HG03196 (cell line): ENCODE data around the gene PKP4.

Experiments
- ATAC-seq: cut with Tn5 transposase; IDR thresholded peaks from one replicate; pipeline ENCODE4 v1.9.1; 2021; ENCODE audit not compliant: unreplicated experiment

PKP4 gene

DNA sequence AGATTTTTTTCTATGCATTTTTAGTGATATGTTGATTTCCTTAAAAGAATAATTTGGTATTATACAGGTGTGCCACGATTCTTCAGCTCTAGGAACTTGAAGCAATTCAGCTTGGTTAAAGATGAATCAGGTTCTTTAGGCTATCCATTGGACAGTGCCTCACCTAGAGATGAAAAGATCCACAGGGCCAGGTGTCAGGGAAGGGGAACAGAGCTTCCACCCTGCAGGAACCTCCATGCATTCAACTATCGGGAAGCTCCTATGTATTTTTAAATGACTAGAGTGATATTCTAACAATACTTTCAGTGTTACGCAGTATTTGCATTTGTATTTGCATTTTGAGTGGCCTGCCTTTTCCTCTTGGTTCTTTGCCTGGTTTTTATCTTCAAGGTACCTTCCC is 40.2 kb downstream of the PKP4 start:
- ATAC-seq = no peak

DNA sequence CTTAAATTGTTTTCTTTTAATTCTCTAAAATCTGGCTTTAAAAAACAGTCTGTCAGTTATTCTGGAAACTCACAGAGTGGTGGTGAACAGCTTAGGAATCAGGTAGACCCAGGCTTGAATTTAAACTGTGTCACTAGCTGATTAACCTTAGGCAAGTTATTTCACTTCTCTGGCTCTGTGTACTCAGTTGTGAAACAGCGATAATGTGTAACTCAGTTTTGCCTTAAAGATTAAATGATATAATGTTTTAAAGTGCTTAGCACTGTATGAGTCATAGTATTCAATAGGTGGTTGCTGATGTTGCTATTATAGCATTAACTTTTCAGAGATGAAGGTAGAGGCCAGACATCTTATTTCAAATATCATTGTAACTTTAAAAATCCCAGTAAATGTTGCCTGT is 40.7 kb downstream of the PKP4 start:
- ATAC-seq = no peak

- ATAC-seq = no peak
These were observed 41.4 kb downstream of the PKP4 start for GRCh38 chr2:158498043-158498748.

GRCh38 chr2:158498749-158499136 is 42.0 kb downstream of the PKP4 start:
- no peak for ATAC-seq

DNA sequence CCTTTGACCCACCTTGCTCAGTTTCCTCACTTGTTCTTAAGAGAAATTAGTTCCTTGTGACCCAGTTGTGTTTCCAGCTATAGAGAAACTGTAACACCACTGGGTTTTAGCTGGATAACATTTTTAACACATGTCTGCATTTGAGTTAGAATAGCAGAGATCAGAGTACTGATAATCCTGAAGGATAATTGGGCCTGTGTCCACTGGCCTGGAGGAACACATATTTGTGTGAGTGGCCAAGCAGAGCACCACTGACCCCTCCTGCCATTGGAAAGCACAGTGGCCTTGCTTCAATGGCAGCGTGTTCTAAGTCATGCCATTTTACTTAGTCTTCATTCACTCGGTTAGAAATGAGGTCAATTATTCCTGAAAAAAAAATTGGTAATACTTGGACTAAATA is 42.6 kb downstream of the PKP4 start:
- no peak for ATAC-seq

DNA sequence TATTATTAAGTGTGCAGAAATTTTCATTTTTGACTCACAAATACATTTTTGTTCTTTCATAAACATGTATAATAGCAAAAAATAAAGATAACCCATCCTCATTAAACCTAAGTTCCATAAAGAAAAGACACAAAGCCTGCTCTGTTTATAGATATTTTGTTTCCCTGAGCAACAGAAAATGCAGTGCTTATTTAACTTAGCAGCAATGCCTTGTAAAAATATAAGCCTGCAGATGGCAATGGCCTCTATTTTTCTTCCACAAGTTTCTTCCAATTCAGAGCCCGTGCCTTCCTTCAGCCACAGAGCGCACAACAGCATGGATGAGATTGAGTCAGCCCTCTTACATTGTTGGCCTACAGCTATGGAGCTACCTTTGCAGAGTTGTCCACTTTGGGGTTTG is 43.6 kb downstream of the PKP4 start:
- no peak for ATAC-seq

DNA sequence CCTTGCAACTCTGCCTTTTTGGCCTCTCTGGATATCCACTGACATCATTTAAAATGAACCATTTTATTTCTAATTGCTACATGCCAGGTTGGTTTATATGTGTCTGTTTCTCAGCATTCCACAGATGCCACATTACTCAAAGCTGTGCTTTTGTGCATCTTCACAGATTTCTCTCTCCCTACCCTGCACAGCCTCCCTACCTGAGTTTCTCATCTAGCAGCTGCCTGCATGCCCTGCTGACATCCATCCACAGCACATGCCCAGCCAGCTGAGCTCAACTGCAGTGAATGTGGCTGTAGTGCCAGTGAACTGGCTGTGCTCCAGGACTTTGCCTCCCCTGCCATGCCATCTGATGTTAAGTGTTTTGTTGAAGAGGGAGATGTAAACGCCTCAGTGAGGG is 44.5 kb downstream of the PKP4 start:
- ATAC-seq = no peak

GRCh38 chr2:158502974-158503373 is 46.2 kb downstream of the PKP4 start:
- ATAC-seq = no peak

DNA sequence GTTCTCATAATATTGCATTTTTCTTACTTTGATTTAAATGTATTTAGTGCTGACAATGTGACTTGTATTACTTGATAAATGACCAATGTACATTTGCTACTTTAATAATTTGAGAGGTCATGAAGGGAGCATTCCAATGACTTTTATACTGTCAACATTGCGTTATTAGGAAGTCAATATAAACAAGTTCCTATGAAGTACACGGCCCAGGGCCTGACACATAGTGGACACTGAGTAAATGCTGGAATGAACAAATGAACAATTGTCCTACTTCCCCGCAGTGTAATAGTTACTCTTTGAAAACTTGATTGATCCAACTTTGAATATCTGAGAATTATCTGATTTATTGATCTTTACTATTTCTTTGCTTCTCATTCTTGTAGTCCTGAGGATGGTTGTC is 47.3 kb downstream of the PKP4 start:
- ATAC-seq = no peak

DNA sequence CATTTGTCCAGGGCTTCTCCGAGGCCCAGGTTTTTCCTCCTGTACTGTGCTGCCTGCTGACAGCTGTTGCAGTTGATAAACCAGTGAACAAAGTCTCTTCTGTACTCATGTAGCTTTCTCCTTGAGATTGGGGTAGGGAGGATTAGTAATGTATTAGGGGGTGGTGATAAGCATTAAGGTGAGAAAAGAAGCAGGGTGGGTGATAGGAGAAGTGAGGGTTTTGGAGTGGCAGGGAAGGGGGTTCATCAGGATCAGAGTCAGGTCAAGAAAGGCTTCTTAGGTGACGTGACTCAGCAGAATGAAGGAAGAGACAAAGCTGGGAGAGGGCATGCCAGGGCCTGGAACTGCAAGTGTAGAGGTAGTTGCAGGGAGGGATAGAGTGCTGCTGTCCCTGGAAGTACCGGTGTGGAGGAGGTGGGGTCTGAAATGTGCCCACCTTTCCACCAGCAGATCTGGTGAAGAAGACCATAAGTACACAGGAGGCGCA is 48.7 kb downstream of the PKP4 start:
- ATAC-seq = no peak

- ATAC-seq = no peak
These were observed 50.4 kb downstream of the PKP4 start for GRCh38 chr2:158507141-158507540.

DNA sequence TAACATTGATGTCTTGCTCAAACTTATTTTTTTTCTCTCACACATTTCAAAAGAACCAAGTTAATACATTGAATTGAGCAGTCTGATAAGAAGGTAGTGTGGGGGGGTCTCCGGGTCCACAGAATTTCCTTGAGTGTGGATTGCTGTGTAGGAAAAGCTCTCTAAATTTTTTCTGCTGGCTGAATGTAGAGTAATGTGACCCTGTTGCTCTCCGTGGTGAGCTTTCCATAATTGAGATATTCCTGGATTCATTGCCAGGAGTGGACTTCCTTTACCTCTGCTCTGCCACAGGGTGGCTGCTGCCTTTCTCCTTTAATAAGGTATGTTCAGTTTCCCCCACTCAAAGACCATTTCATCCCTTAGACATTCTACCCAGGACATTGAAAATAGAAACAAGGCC is 50.9 kb downstream of the PKP4 start:
- ATAC-seq = no peak

GRCh38 chr2:158509928-158510797 is 53.4 kb downstream of the PKP4 start:
- ATAC-seq = no peak

DNA sequence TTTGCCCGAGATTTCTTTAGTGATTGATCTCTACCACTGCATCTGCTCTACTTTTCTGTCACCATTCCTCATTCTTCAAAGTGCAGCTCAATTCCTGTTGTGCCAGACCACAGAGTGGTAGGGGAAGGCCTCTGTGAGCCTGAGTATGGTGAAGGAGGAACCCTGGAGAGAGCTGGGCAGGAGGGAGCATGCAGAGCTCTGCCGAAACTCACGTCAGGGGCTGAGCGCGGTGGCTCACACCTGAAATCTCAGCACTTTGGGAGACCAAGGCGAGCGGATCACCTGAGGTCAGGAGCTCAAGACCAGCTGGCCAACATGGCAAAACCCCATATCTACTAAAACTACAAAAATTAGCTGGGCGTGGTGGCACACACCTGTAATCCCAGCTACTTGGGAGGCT is 54.1 kb downstream of the PKP4 start:
- ATAC-seq = no peak

- ATAC-seq = no peak
These were observed 55.0 kb downstream of the PKP4 start for GRCh38 chr2:158511706-158512105.

DNA sequence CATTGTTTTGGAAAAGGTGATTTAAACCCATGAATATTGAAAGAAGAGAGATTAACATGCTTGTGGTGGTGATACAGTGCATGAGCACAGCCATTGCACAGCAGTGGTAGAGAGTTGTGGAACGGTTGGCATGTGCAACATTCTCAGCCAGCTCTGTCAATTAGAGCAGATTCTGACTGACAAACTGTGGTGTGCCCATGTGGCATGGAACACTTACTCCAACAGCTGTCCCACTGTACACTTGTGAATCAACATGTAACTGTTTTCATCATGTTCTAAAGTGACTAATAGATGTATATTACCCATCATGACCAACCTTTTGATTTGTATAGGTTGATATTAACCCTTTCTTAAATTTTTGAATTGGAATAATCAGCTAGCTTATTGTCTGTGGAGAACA is 55.6 kb downstream of the PKP4 start:
- ATAC-seq = no peak

DNA sequence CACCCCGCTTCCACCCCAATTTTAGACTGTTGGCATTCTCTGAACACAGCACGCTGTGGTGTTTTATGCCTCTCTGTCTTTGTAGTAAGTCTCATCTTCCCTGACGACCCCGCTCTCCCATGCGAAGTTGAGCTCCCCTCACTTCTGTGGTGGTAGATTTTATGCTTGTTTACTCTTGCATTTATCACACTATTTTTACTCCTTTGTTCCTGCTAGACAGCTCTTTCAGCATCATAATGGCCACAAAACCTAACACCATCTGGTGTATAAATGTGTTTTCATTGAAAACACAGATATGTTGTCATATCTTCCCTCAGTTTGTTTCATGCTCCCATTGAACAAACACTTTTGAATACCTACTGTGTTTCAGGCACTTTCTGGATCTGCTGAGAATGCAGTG is 57.1 kb downstream of the PKP4 start:
- ATAC-seq = no peak

DNA sequence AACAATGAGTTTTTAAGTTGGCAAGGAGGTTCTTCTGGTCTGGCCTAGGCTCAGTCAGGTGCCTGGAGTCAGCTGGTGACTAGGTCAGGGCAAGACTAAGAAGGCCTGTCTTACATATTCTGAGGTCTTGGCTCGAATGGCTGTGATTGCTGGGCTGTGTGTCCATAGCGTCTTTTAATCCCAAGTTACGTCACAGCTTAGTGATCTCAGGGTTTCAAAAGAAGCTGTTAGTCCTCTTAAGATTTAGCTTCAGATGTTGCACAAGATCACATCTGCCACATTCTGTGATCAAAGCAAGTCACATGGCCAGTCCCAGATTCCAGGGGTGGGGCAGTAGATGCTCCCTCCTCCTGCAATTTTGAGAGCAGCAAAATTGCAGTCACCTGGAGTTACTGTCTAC is 61.3 kb downstream of the PKP4 start:
- ATAC-seq = no peak

GRCh38 chr2:158519481-158519880 is 62.7 kb downstream of the PKP4 start:
- no peak for ATAC-seq

DNA sequence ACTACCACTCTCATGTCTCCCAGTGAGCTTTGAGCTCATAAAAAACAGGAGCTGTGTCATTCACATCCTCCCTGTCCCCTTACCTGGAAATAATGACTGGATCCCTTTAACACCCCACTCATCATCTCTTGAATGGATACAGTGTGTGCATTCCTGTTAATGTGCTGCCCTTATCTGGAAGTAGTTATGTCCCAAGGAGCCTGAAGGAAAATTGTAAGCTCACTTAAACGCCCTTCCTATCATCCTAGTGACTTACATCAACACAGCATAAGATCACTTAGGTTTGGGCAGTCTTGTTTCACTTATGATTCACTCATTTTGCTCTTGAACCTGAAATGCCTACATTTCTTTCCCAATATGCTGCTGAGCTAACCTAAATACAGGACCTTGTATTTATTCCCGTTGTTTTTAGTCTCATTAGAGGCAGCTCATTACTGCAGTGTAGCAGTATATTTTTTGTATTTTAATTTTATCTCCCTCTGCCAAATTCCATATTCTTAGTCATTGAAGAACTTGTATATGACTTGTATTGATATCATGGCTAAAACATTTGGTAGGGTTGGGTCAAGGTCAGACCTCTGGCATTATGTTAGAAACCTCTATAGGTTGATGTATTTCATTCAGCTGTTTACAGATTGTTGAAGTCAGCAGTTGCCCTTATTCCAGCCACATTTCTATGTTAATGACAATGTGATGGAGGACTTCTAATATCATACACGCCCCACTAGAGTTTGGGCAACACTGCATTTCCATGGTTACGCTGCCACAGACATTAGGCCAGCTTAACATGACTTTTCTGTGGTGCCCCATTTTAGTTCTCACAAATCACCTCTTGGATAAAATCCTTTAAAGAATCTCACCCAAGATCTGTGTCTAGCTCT is 72.9 kb downstream of the PKP4 start:
- no peak for ATAC-seq

DNA sequence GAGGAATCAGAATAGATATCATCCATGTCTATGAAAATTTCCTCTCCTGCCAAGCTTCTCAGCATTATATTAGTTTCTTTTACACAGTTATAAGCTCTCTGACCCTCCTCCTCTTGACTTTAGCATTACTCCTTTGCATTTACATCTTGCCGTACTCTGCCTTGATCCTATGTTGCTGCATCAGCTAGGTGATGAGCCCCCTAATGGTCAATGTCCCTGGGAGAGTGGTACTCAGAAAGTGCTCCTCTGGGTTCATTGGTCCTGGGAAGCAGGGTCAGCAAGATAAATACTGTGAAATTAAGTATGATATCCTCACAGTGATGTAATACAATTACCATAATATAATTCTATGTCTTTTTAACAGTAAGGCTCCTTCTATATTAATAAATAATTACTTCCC is 74.1 kb downstream of the PKP4 start:
- ATAC-seq = no peak
